Left ventricle myocardium inferior (tissue), 1 donor: ENCODE measurements around the gene DNAI4. TPM values are rescaled to one million over a fixed set of nuclear protein-coding genes. Genes with fewer than 3 reads are reported as not detected.

Experiments used
- DNase-seq: peaks from one replicate; pipeline ENCODE4 v3.0.0-alpha.2; 2020
- H3K27ac ChIP-seq: fragments of 200-600 bp; replicated peaks from 2 replicates; pipeline ENCODE4 v1.8.0; 2021
- H3K27me3 ChIP-seq: fragments of 200-600 bp; 2 replicates; pipeline ENCODE4 v1.8.0; 2021; ENCODE audit warnings: low read depth
- H3K36me3 ChIP-seq: fragments of 200-600 bp; 2 replicates; pipeline ENCODE4 v1.8.0; 2021
- H3K4me1 ChIP-seq: fragments of 200-600 bp; 2 replicates; pipeline ENCODE4 v1.8.0; 2021
- H3K4me3 ChIP-seq: fragments of 200-600 bp; 2 replicates; pipeline ENCODE4 v1.8.0; 2021; ENCODE audit warnings: mild to moderate bottlenecking, moderate library complexity
- H3K9me3 ChIP-seq: fragments of 200-600 bp; replicated peaks from 2 replicates; pipeline ENCODE4 v1.8.0; 2021
- CTCF ChIP-seq: fragments of 200-600 bp; IDR thresholded peaks from 2 replicates; pipeline ENCODE4 v1.8.0; 2021; ENCODE audit warnings: antibody characterized with exemption, mild to moderate bottlenecking, borderline replicate concordance
- intact Hi-C: fragments of 100-400 bp; cut with micrococcal nuclease; formaldehyde crosslinking; loops from one replicate; pipeline ENCODE4 v1.11.0; 2022
- total RNA-seq: library from RNA; stranded (reverse); fragmentation: NEBNext Ultra II Directional; extraction: Animal tissue kit (Norgen Biotek cat#: 25700); gene quantifications from one replicate; pipeline ENCODE4 v1.2.1, GENCODE V29; 2021
- donor health status: DM: no; HTN: yes; CAD: no; lungs with severe emphysema.

The DNAI4 gene
- total RNA-seq, 1 donor from 2014 or later, result 17.9 TPM

GRCh38 chr1:66852870-66853269, 71.8 kb downstream of the DNAI4 start:
- H3K27me3 ChIP-seq, result no peaks in the 10 kb centered on the region
- no peak for TF ChIP-seq CTCF
- H3K4me1 ChIP-seq, result no peaks in the 10 kb centered on the region
- H3K4me3 ChIP-seq, result no peak overlapping the region
- no peaks in the 10 kb centered on the region for H3K36me3 ChIP-seq
- DNase-seq, result no peak
- H3K27ac ChIP-seq, result no peak overlapping the region
- intact Hi-C loops, result no loop called here
- H3K9me3 ChIP-seq, result peaks cover 10% of the 10 kb centered on the region

- Histone ChIP-seq H3K4me3 (no peak overlapping the region), H3K9me3 (peaks cover 10% of the 10 kb centered on the region), H3K27me3 (no peaks in the 10 kb centered on the region), H3K36me3 (no peaks in the 10 kb centered on the region), H3K4me1 (peaks cover 5% of the 10 kb centered on the region), H3K27ac (no peak overlapping the region)
- intact Hi-C loops, result no loop called here
- no peak for DNase-seq
- no peak for TF ChIP-seq CTCF
These were observed 73.7 kb downstream of the DNAI4 start for GRCh38 chr1:66850989-66851388.

- Histone ChIP-seq H3K4me1 (peaks cover 5% of the 10 kb centered on the region), H3K27ac (no peak overlapping the region), H3K36me3 (no peaks in the 10 kb centered on the region), H3K9me3 (peaks cover 10% of the 10 kb centered on the region), H3K4me3 (no peak overlapping the region), H3K27me3 (no peaks in the 10 kb centered on the region)
- no peak for TF ChIP-seq CTCF
- DNase-seq, result no peak
- intact Hi-C loops, result no loop called here
These were observed 76.5 kb downstream of the DNAI4 start for GRCh38 chr1:66848193-66848592.

- H3K27ac ChIP-seq, result no peak overlapping the region
- H3K27me3 ChIP-seq, result no peaks in the 10 kb centered on the region
- no peaks in the 10 kb centered on the region for H3K36me3 ChIP-seq
- H3K4me3 ChIP-seq, result no peak overlapping the region
- TF ChIP-seq CTCF, result no peak
- H3K4me1 ChIP-seq, result no peaks in the 10 kb centered on the region
- DNase-seq, result no peak
- no peaks in the 10 kb centered on the region for H3K9me3 ChIP-seq
- intact Hi-C loops, result no loop called here
These were observed 83.7 kb downstream of the DNAI4 start for GRCh38 chr1:66840929-66841328.

GRCh38 chr1:66834926-66835325, 89.7 kb downstream of the DNAI4 start:
- no peaks in the 10 kb centered on the region for H3K36me3 ChIP-seq
- H3K4me3 ChIP-seq, result no peak overlapping the region
- no peak for DNase-seq
- H3K4me1 ChIP-seq, result no peaks in the 10 kb centered on the region
- no peak for TF ChIP-seq CTCF
- no peaks in the 10 kb centered on the region for H3K27me3 ChIP-seq
- no peaks in the 10 kb centered on the region for H3K9me3 ChIP-seq
- intact Hi-C loops, result no loop called here
- no peak overlapping the region for H3K27ac ChIP-seq

- H3K27ac ChIP-seq, result no peak overlapping the region
- intact Hi-C loops, result no loop called here
- H3K36me3 ChIP-seq, result no peaks in the 10 kb centered on the region
- no peak for DNase-seq
- H3K9me3 ChIP-seq, result no peaks in the 10 kb centered on the region
- H3K4me3 ChIP-seq, result no peak overlapping the region
- no peaks in the 10 kb centered on the region for H3K27me3 ChIP-seq
- no peaks in the 10 kb centered on the region for H3K4me1 ChIP-seq
- no peak for TF ChIP-seq CTCF
These were observed 91.5 kb downstream of the DNAI4 start for GRCh38 chr1:66833112-66833511.
